ENCODE measurements around the gene PCDHB16.
A peak's percentile ranks its signal among the peaks of the same experiment; 100 is the strongest.
"Not testable (repeated sequence)": the region's sequence is repeated elsewhere in the genome, so short reads cannot be mapped to it uniquely, and the experiment has no call there.

PCDHB16 gene

DNA sequence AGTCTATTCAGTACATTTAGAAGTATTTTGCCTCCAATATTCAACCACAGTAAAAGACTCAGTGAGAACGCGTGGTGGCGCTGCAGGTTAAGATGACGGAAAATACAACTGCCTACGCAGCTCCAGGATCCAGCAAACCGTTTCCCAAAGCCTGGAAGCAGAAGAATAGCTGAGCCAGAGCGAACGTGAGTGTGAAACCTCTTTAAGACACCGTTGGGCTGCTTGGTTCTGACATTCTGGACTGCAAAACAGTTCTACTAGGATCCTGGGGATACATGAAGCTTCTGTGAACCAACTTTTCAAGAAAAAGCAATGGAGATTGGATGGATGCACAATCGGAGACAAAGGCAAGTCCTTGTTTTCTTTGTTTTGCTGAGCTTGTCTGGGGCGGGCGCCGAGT lies at the start of gene PCDHB16:
PCDHB16 (plus strand) TSS at position 140 of the 400 bp plus-strand sequence; CDS start at position 313, 173 bp downstream.
- DNase-seq, result peak; percentile 61

DNA sequence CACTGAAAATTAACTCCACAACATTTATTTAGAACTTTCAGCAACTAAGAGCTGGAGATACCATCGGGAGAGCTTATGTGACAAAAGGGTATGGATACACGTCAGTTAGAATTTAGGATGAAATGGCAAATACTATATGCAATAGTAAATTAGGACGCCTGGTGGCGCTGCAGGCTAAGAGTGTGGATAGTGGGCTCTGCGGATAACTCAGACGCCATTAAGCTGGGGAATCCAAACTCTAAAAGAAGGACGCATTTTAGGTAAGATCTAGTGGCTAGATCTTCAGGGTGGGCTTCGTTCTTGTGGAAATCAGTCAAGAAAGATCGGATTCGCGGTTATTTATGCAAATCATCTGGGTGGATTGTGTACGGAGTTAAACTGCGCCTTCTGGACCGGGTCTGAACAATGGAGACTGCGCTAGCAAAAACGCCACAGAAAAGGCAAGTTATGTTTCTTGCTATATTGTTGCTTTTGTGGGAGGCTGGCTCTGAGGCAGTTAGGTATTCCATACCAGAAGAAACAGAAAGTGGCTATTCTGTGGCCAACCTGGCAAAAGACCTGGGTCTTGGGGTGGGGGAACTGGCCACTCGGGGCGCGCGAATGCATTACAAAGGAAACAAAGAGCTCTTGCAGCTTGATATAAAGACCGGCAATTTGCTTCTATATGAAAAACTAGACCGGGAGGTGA lies 47.0 kb upstream of the PCDHB16 start, which contains the start of gene PCDHB5:
PCDHB5 (plus strand) TSS at position 177 of the 688 bp plus-strand sequence; CDS start at position 406, 229 bp downstream.
- DNase-seq, result peak; percentile 71

DNA sequence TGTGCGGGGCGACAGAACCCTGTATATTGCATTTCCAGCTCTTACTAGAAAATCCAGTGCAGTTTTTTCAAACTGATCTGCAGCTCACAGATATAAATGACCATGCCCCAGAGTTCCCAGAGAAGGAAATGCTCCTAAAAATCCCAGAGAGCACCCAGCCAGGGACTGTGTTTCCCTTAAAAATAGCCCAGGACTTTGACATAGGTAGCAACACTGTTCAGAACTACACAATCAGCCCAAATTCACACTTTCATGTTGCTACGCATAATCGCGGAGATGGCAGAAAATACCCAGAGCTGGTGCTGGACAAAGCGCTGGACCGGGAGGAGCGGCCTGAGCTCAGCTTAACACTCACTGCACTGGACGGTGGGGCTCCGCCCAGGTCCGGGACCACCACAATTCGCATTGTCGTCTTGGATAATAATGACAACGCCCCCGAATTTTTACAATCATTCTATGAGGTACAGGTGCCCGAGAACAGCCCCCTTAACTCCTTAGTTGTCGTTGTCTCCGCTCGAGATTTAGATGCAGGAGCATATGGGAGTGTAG lies 46.4 kb upstream of the PCDHB16 start:
- DNase-seq, result no peak

DNA sequence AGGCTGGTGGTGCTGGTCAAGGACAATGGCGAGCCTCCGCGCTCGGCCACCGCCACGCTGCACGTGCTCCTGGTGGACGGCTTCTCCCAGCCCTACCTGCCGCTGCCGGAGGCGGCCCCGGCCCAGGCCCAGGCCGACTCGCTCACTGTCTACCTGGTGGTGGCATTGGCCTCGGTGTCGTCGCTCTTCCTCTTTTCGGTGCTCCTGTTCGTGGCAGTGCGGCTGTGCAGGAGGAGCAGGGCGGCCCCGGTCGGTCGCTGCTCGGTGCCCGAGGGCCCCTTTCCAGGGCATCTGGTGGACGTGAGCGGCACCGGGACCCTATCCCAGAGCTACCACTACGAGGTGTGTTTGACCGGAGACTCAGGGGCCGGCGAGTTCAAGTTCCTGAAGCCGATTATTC lies 44.8 kb upstream of the PCDHB16 start:
- DNase-seq, result not testable (repeated sequence)

DNA sequence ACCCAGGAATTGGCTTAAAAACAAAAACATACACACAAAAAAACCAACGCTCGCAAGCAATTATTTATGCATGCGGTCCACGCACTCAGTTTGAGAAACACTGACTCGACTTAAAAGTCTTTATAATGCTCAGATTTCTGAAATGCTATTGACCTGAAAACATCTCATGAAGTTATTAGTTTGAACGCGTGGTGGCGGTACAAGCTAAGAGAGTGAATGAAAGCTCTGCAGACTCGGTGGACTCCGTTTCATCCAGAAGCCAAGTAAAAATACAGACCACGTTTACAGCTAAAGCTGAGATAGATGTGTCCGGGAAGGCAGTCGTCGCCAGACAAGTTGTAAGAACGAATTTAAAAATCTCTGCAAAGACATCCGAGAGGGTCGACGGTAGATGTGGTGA lies 32.4 kb upstream of the PCDHB16 start, which contains the start of gene PCDHB6:
PCDHB6 (plus strand) TSS at position 246 of the 400 bp plus-strand sequence. CDS start 201 bp downstream, outside the sequence.
- DNase-seq, result no peak

DNA sequence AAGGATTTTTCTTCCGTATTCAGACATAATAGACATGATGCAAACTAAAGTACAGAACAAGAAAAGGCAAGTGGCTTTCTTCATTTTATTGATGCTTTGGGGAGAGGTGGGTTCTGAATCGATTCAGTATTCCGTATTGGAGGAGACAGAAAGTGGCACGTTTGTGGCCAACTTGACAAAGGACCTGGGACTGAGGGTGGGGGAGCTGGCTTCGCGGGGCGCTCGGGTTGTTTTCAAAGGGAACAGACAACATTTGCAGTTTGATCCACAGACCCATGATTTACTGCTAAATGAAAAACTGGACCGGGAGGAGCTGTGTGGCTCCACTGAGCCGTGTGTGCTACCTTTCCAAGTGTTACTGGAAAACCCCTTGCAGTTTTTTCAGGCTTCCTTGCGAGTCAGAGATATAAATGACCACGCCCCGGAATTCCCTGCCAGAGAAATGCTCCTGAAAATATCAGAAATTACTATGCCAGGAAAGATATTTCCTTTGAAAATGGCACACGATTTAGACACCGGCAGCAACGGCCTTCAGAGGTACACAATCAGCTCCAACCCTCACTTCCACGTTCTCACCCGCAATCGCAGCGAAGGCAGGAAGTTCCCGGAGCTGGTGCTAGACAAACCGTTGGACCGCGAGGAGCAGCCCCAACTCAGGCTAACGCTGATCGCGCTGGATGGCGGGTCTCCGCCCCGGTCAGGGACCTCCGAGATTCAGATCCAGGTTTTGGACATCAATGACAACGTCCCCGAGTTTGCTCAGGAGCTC lies 31.8 kb upstream of the PCDHB16 start:
- no peak for DNase-seq

DNA sequence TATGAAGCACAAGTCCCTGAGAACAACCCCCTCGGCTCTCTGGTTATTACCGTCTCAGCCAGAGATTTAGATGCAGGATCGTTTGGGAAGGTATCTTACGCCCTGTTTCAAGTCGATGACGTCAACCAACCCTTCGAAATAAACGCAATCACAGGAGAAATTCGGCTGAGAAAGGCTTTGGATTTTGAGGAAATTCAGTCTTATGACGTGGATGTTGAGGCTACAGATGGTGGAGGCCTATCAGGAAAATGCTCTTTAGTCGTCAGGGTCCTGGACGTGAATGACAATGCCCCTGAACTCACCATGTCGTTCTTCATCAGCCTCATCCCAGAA lies 31.2 kb upstream of the PCDHB16 start:
- no peak for DNase-seq

DNA sequence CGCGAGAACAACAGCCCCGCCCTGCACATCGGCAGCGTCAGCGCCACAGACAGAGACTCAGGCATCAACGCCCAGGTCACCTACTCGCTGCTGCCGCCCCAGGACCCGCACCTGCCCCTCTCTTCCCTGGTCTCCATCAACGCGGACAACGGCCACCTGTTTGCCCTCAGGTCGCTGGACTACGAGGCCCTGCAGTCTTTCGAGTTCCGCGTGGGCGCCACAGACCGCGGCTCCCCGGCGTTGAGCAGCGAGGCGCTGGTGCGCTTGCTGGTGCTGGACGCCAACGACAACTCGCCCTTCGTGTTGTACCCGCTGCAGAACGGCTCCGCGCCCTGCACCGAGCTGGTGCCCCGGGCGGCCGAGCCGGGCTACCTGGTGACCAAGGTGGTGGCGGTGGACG lies 30.6 kb upstream of the PCDHB16 start:
- not testable (repeated sequence) for DNase-seq

DNA sequence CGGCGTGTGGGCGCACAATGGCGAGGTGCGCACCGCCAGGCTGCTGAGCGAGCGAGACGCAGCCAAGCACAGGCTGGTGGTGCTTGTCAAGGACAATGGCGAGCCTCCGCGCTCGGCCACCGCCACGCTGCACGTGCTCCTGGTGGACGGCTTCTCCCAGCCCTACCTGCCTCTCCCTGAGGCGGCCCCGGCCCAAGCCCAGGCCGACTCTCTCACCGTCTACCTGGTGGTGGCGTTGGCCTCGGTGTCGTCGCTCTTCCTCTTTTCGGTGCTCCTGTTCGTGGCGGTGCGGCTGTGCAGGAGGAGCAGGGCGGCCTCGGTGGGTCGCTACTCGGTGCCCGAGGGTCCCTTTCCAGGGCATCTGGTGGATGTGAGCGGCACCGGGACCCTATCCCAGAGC lies 30.1 kb upstream of the PCDHB16 start:
- DNase-seq, result not testable (repeated sequence)

DNA sequence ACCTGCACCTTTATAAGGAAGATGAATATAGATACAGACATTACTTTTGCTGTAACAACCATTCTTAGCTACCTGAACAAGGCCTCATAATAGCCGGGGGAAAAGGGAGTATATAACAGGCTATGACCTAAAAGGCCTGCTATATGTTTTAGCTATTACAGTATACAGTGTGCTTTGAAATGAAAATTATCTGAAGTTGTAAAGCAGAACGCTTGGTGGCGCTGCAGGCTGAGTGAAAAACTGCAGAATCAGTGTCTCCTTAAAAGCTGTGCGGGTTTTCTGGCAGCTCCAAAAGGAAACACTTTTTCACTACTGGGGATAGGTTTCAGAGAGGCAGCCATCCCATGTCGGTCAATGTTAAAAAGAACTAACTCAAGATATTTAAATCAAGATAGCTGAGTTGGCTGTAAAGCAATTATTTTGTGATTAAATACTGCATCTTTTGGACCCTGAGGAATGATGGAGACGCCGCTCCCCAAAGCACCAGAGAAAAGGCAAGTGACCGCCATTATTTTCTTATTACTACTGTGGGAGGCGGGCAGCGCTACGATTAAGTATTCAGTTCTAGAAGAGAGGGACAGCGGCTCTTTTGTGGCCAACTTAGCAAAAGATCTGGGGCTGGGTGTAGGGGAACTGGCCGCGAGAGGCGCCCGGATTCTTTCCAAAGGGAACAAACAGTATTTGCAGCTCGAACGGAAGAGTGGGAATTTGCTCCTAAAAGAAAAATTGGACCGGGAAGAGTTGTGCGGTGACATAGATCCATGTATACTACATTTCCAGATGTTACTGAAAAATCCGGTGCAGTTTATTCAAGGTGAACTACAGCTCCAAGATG lies 26.4 kb upstream of the PCDHB16 start:
- no peak for DNase-seq

DNA sequence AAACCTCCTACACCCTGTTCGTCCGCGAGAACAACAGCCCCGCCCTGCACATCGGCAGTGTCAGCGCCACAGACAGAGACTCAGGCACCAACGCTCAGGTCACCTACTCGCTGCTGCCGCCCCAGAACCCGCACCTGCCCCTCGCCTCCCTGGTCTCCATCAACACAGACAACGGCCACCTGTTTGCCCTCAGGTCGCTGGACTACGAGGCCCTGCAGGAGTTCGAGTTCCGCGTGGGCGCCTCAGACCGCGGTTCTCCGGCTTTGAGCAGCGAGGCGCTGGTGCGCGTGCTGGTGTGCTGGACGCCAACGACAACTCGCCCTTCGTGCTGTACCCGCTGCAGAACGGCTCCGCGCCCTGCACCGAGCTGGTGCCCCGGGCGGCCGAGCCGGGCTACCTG lies 24.8 kb upstream of the PCDHB16 start:
- DNase-seq, result not testable (repeated sequence)

DNA sequence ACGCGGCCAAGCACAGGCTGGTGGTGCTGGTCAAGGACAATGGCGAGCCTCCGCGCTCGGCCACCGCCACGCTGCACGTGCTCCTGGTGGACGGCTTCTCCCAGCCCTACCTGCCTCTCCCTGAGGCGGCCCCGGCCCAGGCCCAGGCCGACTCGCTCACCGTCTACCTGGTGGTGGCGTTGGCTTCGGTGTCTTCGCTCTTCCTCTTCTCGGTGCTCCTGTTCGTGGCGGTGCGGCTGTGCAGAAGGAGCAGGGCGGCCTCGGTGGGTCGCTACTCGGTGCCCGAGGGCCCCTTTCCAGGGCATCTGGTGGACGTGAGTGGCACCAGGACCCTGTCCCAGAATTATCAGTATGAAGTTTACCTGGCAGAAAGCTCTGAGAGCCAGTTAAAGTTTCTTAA lies 24.3 kb upstream of the PCDHB16 start:
- DNase-seq, result not testable (repeated sequence)

DNA sequence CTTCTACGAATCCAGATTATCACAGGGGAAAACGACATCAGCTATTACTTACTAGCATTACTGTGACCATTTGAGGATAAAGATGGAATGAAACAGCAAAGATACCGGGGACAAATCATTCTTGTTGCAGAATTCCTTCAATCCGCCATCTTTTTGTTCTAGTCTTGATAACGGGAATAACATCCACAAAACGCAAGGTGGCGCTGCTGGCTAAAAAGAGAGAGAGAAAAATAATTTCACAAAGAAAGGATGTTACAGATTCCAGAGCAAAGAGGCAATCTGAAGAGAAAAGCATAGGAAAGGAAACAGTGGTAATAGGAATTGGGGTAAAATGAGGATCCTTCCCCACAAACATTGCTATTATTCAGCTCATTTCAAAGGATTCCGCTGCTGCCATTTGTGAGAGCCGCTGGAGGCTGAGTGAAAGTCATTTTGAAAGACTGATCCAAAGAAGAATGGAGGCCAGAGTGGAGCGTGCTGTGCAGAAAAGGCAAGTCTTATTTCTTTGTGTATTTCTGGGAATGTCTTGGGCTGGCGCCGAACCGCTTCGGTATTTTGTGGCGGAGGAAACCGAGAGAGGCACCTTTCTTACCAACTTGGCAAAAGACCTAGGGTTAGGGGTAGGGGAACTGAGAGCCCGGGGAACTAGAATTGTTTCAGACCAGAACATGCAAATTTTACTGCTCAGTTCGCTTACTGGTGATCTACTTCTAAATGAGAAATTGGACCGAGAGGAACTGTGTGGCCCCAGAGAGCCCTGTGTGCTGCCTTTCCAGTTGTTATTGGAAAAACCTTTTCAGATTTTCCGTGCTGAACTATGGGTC lies 9.6 kb upstream of the PCDHB16 start, which contains the start of gene PCDHB7:
PCDHB7 (plus strand) TSS at position 264 of the 824 bp plus-strand sequence; CDS start at position 456, 192 bp downstream.
- no peak for DNase-seq

DNA sequence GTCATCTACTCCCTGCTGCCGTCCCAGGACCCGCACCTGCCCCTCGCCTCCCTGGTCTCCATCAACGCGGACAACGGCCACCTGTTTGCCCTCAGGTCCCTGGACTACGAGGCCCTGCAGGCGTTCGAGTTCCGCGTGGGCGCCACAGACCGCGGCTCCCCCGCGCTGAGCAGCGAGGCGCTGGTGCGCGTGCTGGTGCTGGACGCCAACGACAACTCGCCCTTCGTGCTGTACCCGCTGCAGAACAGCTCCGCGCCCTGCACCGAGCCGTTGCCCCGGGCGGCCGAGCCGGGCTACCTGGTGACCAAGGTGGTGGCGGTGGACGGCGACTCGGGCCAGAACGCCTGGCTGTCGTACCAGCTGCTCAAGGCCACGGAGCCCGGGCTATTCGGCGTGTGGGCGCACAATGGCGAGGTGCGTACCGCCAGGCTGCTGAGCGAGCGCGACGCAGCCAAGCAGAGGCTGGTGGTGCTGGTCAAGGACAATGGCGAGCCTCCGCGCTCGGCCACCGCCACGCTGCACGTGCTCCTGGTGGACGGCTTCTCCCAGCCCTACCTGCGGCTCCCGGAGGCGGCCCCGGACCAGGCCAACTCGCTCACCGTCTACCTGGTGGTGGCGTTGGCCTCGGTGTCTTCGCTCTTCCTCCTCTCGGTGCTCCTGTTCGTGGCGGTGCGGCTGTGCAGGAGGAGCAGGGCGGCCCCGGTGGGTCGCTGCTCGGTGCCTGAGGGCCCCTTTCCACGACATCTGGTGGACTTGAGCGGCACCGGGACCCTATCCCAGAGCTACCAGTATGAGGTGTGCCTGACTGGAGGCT lies 7.7 kb upstream of the PCDHB16 start:
- DNase-seq, result not testable (repeated sequence)

DNA sequence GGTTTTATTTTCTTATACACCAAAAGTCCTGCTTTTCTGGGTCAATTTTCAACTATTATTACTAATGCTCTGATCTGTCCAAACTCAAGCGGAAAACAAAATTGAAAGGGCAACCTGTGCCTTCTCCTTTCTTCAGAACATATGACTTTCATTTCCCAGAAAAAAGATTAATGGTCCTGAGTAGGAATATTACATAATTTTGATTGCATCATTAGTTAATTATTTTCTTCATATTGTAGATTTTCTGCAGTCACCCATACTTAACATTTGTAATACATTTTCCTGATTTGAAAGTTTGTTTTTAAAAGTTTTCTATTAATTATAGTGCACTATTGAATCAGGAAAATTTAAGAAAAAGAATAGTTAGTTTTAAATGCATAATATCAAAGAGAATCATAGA lies 6.3 kb upstream of the PCDHB16 start:
- DNase-seq, result no peak

DNA sequence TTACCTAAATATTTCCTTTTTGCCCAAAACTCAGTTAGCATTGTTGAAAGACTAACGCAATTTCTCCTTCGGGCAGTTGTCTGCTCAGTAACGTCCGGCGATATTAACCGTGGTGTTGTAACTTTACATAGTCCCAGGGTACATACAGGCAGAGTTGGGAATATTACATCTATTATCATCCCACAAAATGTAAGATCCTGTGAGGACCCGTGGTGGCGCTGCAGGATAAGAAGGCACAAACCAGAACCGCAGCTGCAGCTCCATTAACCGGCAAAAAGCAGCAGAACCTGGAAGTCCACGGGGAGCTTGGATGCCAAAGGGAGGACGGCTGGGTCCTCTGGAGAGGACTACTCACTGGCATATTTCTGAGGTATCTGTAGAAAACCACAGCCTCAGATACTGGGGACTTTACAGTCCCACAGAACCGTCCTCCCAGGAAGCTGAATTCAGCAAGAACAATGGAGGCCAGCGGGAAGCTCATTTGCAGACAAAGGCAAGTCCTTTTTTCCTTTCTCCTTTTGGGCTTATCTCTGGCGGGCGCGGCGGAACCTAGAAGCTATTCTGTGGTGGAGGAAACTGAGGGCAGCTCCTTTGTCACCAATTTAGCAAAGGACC lies 4.5 kb upstream of the PCDHB16 start, which contains the start of gene PCDHB8:
PCDHB8 (plus strand) TSS at position 214 of the 615 bp plus-strand sequence; CDS start at position 459, 245 bp downstream.
- DNase-seq, result not testable (repeated sequence)

DNA sequence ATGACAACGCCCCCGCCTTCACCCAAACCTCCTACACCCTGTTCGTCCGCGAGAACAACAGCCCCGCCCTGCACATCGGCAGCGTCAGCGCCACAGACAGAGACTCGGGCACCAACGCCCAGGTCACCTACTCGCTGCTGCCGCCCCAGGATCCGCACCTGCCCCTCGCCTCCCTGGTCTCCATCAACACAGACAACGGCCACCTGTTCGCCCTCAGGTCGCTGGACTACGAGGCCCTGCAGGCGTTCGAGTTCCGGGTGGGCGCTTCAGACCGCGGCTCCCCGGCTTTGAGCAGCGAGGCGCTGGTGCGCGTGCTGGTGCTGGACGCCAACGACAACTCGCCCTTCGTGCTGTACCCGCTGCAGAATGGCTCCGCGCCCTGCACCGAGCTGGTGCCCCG lies 2.8 kb upstream of the PCDHB16 start:
- DNase-seq, result not testable (repeated sequence)

DNA sequence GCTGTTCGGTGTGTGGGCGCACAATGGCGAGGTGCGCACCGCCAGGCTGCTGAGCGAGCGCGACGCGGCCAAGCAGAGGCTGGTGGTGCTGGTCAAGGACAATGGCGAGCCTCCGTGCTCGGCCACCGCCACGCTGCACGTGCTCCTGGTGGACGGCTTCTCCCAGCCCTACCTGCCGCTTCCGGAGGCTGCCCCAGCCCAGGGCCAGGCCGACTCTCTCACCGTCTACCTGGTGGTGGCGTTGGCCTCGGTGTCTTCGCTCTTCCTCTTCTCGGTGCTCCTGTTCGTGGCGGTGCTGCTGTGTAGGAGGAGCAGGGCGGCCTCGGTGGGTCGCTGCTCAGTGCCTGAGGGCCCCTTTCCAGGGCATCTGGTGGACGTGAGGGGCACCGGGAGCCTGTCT lies 2.3 kb upstream of the PCDHB16 start:
- not testable (repeated sequence) for DNase-seq

DNA sequence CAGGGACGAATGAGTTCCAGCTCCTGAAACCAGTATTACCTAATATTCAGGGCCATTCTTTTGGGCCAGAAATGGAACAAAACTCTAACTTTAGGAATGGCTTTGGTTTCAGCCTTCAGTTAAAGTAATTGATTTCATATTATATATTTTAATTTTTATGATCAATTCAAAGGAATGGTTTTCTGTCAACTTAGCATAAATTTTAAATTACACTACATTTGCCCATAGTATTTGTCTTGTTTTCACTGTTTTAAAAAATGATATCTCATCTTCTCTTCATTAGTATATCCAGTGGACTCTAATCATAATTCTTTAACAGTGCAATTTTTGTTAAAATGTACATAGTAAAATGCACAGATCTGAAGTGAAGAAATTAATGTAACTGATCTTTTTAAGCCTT lies 1.9 kb upstream of the PCDHB16 start:
- DNase-seq, result no peak
